SK-N-MC (cell line): Measurements from ENCODE around the gene PCSK6.

Experiments
- EZH2 ChIP-seq: fragments of 200-600 bp; sonication (generic); IDR thresholded peaks from one replicate; pipeline ENCODE4 v1.6.1; 2017; ENCODE audit warnings: antibody characterized with exemption
- POLR2AphosphoS5 ChIP-seq: IDR thresholded peaks from 2 replicates; pipeline ENCODE4 v1.6.1; 2012; ENCODE audit warnings: mild to moderate bottlenecking, low read depth, low read length, borderline replicate concordance

DNA sequence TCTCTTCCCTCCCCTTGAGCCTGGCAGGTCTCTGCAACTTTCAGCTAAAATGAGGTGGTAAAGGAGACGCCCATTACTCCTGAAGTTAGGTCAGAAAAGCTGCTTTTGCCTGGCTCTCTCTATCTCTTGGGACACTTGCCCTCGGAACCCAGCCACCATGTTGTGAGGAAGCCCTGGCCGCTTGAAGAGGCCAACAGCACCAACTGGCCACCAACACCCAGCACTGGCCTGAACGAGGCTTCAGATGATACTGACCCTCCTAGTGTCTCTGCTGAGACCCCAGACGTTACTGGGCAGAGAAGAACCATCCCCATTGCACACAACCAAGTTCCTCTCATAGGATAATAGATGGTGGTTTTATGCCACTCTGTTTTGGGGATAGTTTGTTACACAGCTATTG is 49.5 kb upstream of the PCSK6 start:
- TF ChIP-seq EZH2 (no peak), POLR2AphosphoS5 (no peak)
